ENCODE measurements around the gene NEURL3. TPM values are rescaled to one million over a fixed set of nuclear protein-coding genes. Genes with fewer than 3 reads are reported as not detected.

The NEURL3 gene
- total and polyA plus RNA-seq, 9 of the 15 experiments (the other 6 are each of a cell fraction or from before 2014, with no cell fraction given): not detected

DNA sequence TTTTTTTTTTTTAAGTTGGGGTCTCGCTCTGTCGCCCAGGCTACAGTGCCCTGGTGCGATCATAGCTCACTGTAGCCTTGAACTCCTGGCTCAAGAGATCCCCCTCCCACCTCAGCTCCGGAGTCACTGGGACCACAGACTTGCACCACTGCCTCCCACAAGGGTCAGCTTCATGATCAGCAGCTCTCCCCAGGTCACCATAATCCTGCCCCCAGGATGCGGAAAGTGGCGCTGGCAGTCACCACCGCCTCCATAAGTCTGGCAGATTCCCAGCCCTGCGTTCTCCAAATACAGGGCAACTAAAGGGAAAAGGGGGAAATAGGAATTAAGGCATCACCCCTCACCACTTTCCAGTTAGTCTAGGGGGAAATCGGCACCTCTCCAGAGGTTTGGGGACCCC is 26.2 kb upstream of the NEURL3 start:
- H3K9me3 ChIP-seq (replicated peaks; ENCODE audit: control insufficient read depth, insufficient read depth, low read depth, low read length): no peaks in the 10 kb centered on the region
- in situ Hi-C loops (cut with MboI) (no loop called here), intact Hi-C loops (cut with micrococcal nuclease) (no loop called here)
- DNase-seq (ENCODE audit: extremely low read depth in 1 of 4, low spot score in 3 of 4) (no peak), ATAC-seq (no peak), FAIRE-seq (peak; percentile 26)
- peaks cover 10 to 18% of the 10 kb centered on the region in 2 experiments for H3K4me1 ChIP-seq (replicated peaks in 1 of 2; ENCODE audit: control insufficient read depth in 2 of 2, insufficient read depth in 2 of 2, low read length in 2 of 2)
- peak overlapping the region; percentile 57; the same call in 2 of the 3 replicates for H3K27ac ChIP-seq (ENCODE audit: extremely low read depth, low read depth, low read length)
- H2AFZ ChIP-seq (ENCODE audit: low read depth, low read length): peak overlapping the region; percentile 51; the same call in 1 of the 2 replicates
- no peaks in the 10 kb centered on the region for H4K20me1 ChIP-seq (replicated peaks; ENCODE audit: control insufficient read depth, insufficient read depth, low read length)
- BruUV-seq (replicated peaks): no TSS peak
- H3K4me3 ChIP-seq: no peak overlapping the region
- peak overlapping the region; percentile 45 to 62; a peak in 3 of 4 replicates for H3K9ac ChIP-seq (ENCODE audit: insufficient read depth in 1 of 2, low read depth in 2 of 2, low read length in 2 of 2)
- peaks cover 0 to 22% of the 10 kb centered on the region in 2 experiments; a peak in 3 of 5 replicates for H3K27me3 ChIP-seq (ENCODE audit: control insufficient read depth in 2 of 2, insufficient read depth in 2 of 2, low read length in 2 of 2)
- no peaks in the 10 kb centered on the region for H3K9me1 ChIP-seq (ENCODE audit: control insufficient read depth, insufficient read depth, low read length)
- peak overlapping the region; percentile 65 for H3K4me2 ChIP-seq (ENCODE audit: insufficient read depth, low read length)
- no peaks in the 10 kb centered on the region for H3K36me3 ChIP-seq (ENCODE audit: control insufficient read depth, insufficient read depth, low read length)
- ChIA-PET POLR2A (interaction anchor here (0.6 to 1.6 kb wide), 3 partner anchors 13 to 156 kb away, joined by 3 to 4 read pairs (median 3); no protein-coding TSS in a partner anchor), CTCF (ENCODE audit: low intra/inter-chr PET ratio) (no interaction called here)
- whole genome bisulfite sequencing (ENCODE audit: insufficient coverage, low coverage, missing lambda C conversion rate): 47% methylated on average over 9 of the region's 9 CpGs
- no peaks in the 10 kb centered on the region for H3K79me2 ChIP-seq (ENCODE audit: control insufficient read depth, insufficient read depth, low read length)
- TF ChIP-seq ZNF140 (CRISPR knock-in tag; IDR thresholded peaks at IDR 0.05) (no peak), ZSCAN29 (IDR thresholded peaks at IDR 0.05) (no peak), ZBTB8A (IDR thresholded peaks at IDR 0.05; ENCODE audit: partially characterized antibody) (no peak), CBFB (CRISPR knock-in tag; IDR thresholded peaks at IDR 0.05) (peak; percentile 44; the same call in 1 of the 2 replicates), TCF3 (CRISPR knock-in tag; IDR thresholded peaks at IDR 0.05) (no peak), ZBTB34 (CRISPR knock-in tag; IDR thresholded peaks at IDR 0.05) (no peak)

Data from K562 (cell line).